GM20000 (cell line): Measurements from ENCODE around the gene RWDD4.
"Not testable (repeated sequence)": the region's sequence is repeated elsewhere in the genome, so short reads cannot be mapped to it uniquely, and the experiment has no call there.

Source experiments
- DNase-seq: peaks from one replicate; pipeline ENCODE4 v3.0.0; 2012; ENCODE audit warnings: low spot score
- TF ChIP-seq, protein P1 (sequence below): IDR thresholded peaks from 2 replicates; pipeline ENCODE4 v1.5.1; 2012; ENCODE audit warnings: mild to moderate bottlenecking, control low read depth; ENCODE audit errors: extremely low read depth, missing control alignments

The RWDD4 gene

GRCh38 chr4:183627979-183628588 is 30.9 kb downstream of the RWDD4 start:
- TF ChIP-seq, protein P1, sequence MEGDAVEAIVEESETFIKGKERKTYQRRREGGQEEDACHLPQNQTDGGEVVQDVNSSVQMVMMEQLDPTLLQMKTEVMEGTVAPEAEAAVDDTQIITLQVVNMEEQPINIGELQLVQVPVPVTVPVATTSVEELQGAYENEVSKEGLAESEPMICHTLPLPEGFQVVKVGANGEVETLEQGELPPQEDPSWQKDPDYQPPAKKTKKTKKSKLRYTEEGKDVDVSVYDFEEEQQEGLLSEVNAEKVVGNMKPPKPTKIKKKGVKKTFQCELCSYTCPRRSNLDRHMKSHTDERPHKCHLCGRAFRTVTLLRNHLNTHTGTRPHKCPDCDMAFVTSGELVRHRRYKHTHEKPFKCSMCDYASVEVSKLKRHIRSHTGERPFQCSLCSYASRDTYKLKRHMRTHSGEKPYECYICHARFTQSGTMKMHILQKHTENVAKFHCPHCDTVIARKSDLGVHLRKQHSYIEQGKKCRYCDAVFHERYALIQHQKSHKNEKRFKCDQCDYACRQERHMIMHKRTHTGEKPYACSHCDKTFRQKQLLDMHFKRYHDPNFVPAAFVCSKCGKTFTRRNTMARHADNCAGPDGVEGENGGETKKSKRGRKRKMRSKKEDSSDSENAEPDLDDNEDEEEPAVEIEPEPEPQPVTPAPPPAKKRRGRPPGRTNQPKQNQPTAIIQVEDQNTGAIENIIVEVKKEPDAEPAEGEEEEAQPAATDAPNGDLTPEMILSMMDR: no peak
- DNase-seq: no peak

DNA sequence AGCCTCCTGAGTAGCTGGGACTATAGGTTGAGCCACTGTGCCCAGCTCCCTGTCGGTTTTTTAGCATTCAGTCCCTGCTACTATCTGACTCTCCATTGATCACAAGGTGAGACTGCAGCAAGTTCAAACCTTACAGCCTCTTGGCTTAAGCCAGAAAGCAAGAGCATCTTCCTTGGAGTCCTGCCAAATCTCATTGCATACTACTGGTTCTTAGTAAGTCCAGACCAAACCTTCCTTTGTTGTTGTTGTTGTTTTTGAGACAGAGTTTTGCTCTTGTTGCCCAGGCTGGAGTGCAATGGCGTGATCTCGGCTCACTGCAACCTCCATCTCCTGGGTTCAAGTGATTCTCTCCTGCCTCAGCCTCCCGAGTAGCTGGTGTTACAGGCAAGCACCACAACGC is 31.7 kb downstream of the RWDD4 start:
- not testable (repeated sequence) for DNase-seq

DNA sequence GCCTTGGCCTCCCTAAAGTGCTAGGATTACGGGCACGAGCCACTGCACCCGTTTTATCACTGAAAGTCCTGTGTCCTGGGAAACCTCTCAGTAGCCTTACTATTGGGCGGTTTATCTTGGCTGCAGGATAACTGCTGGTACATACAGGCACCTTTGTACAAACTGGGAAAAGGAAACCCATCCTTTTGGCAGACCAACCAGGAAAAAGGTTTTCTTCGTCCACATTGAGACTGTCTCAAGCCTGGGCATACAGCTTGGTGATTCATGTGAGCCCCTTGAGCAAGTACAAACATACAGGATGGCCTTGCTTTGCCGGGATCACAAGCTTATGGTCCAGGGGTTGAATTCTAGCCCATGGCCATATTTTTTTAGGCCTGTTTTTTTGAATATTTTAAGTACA is 32.8 kb downstream of the RWDD4 start:
- TF ChIP-seq, protein P1: no peak
- DNase-seq: no peak

- DNase-seq: no peak
- TF ChIP-seq, protein P1: no peak
Observed at GRCh38 chr4:183624548-183624947, 34.4 kb downstream of the RWDD4 start.

DNA sequence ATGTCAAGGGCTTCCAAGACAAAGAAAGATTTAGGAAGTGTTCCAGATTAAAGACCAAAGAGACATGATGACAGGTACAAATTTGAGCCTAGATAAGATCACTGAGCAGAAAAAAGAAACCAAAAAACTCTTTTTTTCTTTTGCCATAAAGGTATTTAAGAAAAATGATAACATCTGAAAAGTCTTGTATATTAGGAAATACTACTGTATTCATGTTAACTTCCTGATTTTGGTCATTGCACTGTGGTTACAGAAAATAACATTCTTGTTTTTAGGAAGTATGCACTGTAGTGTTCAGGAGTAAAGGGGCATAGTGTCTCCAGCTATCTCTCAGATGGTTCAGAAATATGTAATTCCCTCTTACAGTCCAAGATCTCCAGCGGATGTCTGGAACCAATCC is 37.1 kb downstream of the RWDD4 start:
- TF ChIP-seq, protein P1: no peak
- DNase-seq: no peak

GRCh38 chr4:183620421-183620820 is 38.6 kb downstream of the RWDD4 start:
- no peak for DNase-seq
- TF ChIP-seq, protein P1: no peak

DNA sequence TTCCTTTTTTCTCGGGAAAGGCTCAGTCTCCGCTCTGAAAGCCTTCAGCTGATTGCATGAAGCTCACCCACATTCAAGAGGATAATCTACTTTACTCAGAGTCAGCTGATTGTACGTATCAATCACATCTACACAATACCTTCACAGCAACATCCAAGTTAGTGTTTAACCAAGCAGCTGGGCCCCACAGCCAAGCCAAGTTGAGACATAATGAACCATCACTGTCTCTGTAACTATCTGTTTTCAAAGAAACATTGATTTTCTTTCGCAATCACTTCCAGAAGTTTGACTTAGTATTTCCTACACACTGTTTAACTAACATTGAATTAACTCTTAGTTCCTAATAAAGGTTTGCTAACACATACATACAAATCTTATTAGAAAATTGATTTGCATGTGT is 40.3 kb downstream of the RWDD4 start:
- TF ChIP-seq, protein P1: no peak

GRCh38 chr4:183617075-183617474 is 41.9 kb downstream of the RWDD4 start:
- TF ChIP-seq, protein P1: no peak
- DNase-seq: no peak

More for the DNA sequence above, 40.3 kb downstream of the RWDD4 start:
- DNase-seq: no peak
